ENCODE measurements around the gene SRC.

The SRC gene

GRCh38 chr20:37389241-37389747 lies 43.4 kb downstream of the SRC start:
- no peak for DNase-seq (ENCODE audit: low read depth in 1 of 2, low spot score in 1 of 2)
- TF ChIP-seq JUND (IDR thresholded peaks at IDR 0.05; ENCODE audit: low read depth): no peak
- in situ Hi-C loops (cut with HindIII; ENCODE audit: low pct_unique_long_range_greater_than_20kb, low sequenced_read_pairs): no loop called here

GRCh38 chr20:37389844-37390275 lies 43.9 kb downstream of the SRC start:
- DNase-seq (ENCODE audit: low read depth in 1 of 2, low spot score in 1 of 2): no peak
- in situ Hi-C loops (cut with HindIII; ENCODE audit: low pct_unique_long_range_greater_than_20kb, low sequenced_read_pairs): no loop called here
- no peak for TF ChIP-seq JUND (IDR thresholded peaks at IDR 0.05; ENCODE audit: low read depth)

GRCh38 chr20:37390503-37390890 lies 44.6 kb downstream of the SRC start:
- DNase-seq (ENCODE audit: low read depth in 1 of 2, low spot score in 1 of 2): no peak
- TF ChIP-seq JUND (IDR thresholded peaks at IDR 0.05; ENCODE audit: low read depth): no peak
- in situ Hi-C loops (cut with HindIII; ENCODE audit: low pct_unique_long_range_greater_than_20kb, low sequenced_read_pairs): no loop called here

- in situ Hi-C loops (cut with HindIII; ENCODE audit: low pct_unique_long_range_greater_than_20kb, low sequenced_read_pairs): no loop called here
- TF ChIP-seq JUND (IDR thresholded peaks at IDR 0.05; ENCODE audit: low read depth): no peak
- DNase-seq (ENCODE audit: low read depth in 1 of 2, low spot score in 1 of 2): no peak
These were observed 45.1 kb downstream of the SRC start for GRCh38 chr20:37390891-37391525.

GRCh38 chr20:37392441-37393195 lies 46.7 kb downstream of the SRC start:
- peak in 1 of 2 experiments; percentile 38 for DNase-seq (ENCODE audit: low read depth in 1 of 2, low spot score in 1 of 2)
- TF ChIP-seq JUND (IDR thresholded peaks at IDR 0.05; ENCODE audit: low read depth): no peak
- in situ Hi-C loops (cut with HindIII; ENCODE audit: low pct_unique_long_range_greater_than_20kb, low sequenced_read_pairs): no loop called here

GRCh38 chr20:37393196-37393862 lies 47.4 kb downstream of the SRC start:
- DNase-seq (ENCODE audit: low read depth in 1 of 2, low spot score in 1 of 2): no peak
- in situ Hi-C loops (cut with HindIII; ENCODE audit: low pct_unique_long_range_greater_than_20kb, low sequenced_read_pairs): no loop called here
- TF ChIP-seq JUND (IDR thresholded peaks at IDR 0.05; ENCODE audit: low read depth): no peak

GRCh38 chr20:37393863-37394542 lies 48.1 kb downstream of the SRC start:
- no peak for TF ChIP-seq JUND (IDR thresholded peaks at IDR 0.05; ENCODE audit: low read depth)
- in situ Hi-C loops (cut with HindIII; ENCODE audit: low pct_unique_long_range_greater_than_20kb, low sequenced_read_pairs): no loop called here
- no peak for DNase-seq (ENCODE audit: low read depth in 1 of 2, low spot score in 1 of 2)

- DNase-seq (ENCODE audit: low read depth in 1 of 2, low spot score in 1 of 2): peak in 1 of 2 experiments; percentile 63
- in situ Hi-C loops (cut with HindIII; ENCODE audit: low pct_unique_long_range_greater_than_20kb, low sequenced_read_pairs): no loop called here
- TF ChIP-seq JUND (IDR thresholded peaks at IDR 0.05; ENCODE audit: low read depth): no peak
These were observed 48.8 kb downstream of the SRC start for GRCh38 chr20:37394543-37395409.

GRCh38 chr20:37395410-37395797 lies 49.5 kb downstream of the SRC start:
- in situ Hi-C loops (cut with HindIII; ENCODE audit: low pct_unique_long_range_greater_than_20kb, low sequenced_read_pairs): no loop called here
- no peak for DNase-seq (ENCODE audit: low read depth in 1 of 2, low spot score in 1 of 2)
- no peak for TF ChIP-seq JUND (IDR thresholded peaks at IDR 0.05; ENCODE audit: low read depth)

- in situ Hi-C loops (cut with HindIII; ENCODE audit: low pct_unique_long_range_greater_than_20kb, low sequenced_read_pairs): no loop called here
- DNase-seq (ENCODE audit: low read depth in 1 of 2, low spot score in 1 of 2): no peak
These were observed 50.0 kb downstream of the SRC start for GRCh38 chr20:37395921-37396415.

GRCh38 chr20:37396416-37397075 lies 50.6 kb downstream of the SRC start:
- no peak for TF ChIP-seq JUND (IDR thresholded peaks at IDR 0.05; ENCODE audit: low read depth)
- in situ Hi-C loops (cut with HindIII; ENCODE audit: low pct_unique_long_range_greater_than_20kb, low sequenced_read_pairs): no loop called here
- DNase-seq (ENCODE audit: low read depth in 1 of 2, low spot score in 1 of 2): no peak

More at GRCh38 chr20:37395921-37396415, 50.0 kb downstream of the SRC start:
- no peak for TF ChIP-seq JUND (IDR thresholded peaks at IDR 0.05; ENCODE audit: low read depth)

Measured in T47D (cell line).